Sigmoid colon (tissue), 7 donors: ENCODE measurements around the gene STYXL2. TPM values are rescaled to one million over a fixed set of nuclear protein-coding genes. Genes with fewer than 3 reads are reported as not detected.

Experiments
- DNase-seq: peaks from one replicate; pipeline ENCODE4 v3.0.0-alpha.2; 2019
- H3K27ac ChIP-seq, 4 donors: fragments of 200-600 bp; sonication (generic); one replicate each; pipeline ENCODE4 v1.5.1; 2016 to 2019; ENCODE audit warnings: mild to moderate bottlenecking in 1 of 4
- H3K27me3 ChIP-seq, 3 donors: fragments of 200-600 bp; sonication (generic); one replicate each; pipeline ENCODE4 v1.5.1; 2019; ENCODE audit warnings: mild to moderate bottlenecking in 1 of 3
- H3K36me3 ChIP-seq, 4 donors: fragments of 200-600 bp; sonication (generic); one replicate each; pipeline ENCODE4 v1.5.1; 2016 to 2019
- H3K4me1 ChIP-seq, 4 donors: fragments of 200-600 bp; sonication (generic); one replicate each; pipeline ENCODE4 v1.5.1; 2017 to 2019
- H3K4me3 ChIP-seq, 4 donors: fragments of 200-600 bp; sonication (generic); one replicate each; pipeline ENCODE4 v1.5.1; 2017 to 2019; ENCODE audit warnings: mild to moderate bottlenecking in 2 of 4, moderate library complexity in 1 of 4
- H3K9me3 ChIP-seq, 4 donors: fragments of 200-600 bp in 3 of 4; sonication (generic) in 3 of 4; one replicate each; pipeline versions ENCODE4 v1.5.1 to v1.6.1; 2013 to 2019
- CTCF ChIP-seq, 4 experiments: fragments of 450-650 bp in 3 of 4; fragments of 200-600 bp in 1 of 4; IDR thresholded peaks; one replicate each; pipeline ENCODE4 v1.5.1; 2016 to 2019; ENCODE audit warnings: antibody characterized with exemption in 4 of 4, mild to moderate bottlenecking in 3 of 4, moderate library complexity in 2 of 4
- EP300 ChIP-seq, 4 donors: sonication (generic); formaldehyde crosslinking; IDR thresholded peaks; one replicate each; pipeline ENCODE4 v1.6.1; 2017; ENCODE audit warnings: antibody characterized with exemption in 4 of 4
- POLR2A ChIP-seq, 2 donors: fragments of 450-650 bp; IDR thresholded peaks; one replicate each; pipeline ENCODE4 v1.6.1; 2016; ENCODE audit warnings: antibody characterized with exemption in 2 of 2, mild to moderate bottlenecking in 2 of 2, moderate library complexity in 2 of 2
- POLR2AphosphoS5 ChIP-seq, 4 donors: sonication (generic); formaldehyde crosslinking; IDR thresholded peaks; one replicate each; pipeline ENCODE4 v1.6.1; 2017; ENCODE audit warnings: antibody characterized with exemption in 4 of 4
- WGBS, 2 donors: extraction: QIAGEN DNeasy Blood & Tissue Kit; methylation state at CpG; one replicate each; pipeline ENCODE4 v1.1.7; 2013; 5-methylcytosine and 5-hydroxymethylcytosine counted together
- intact Hi-C: fragments of 100-400 bp; cut with DNase I; formaldehyde crosslinking; loops from one replicate; pipeline ENCODE4 v1.15.1; 2023
- polyA plus RNA-seq, 3 donors: library from polyadenylated mRNA; stranded (reverse); fragments of 200-250 nt; gene quantifications; one replicate each; pipeline ENCODE4 v1.2.3, GENCODE V29; 2013
- total RNA-seq, 4 donors: library from RNA; depleted of rRNA; stranded (reverse); fragments of >200 nt; gene quantifications; one replicate each; pipeline ENCODE4 v1.1.0, GENCODE V29; 2016
- donor health status: healthy with polysubstance abuse.
- donor health status: Bipolar disorder and iron deficiency.
- donor health status: healthy.

Gene STYXL2
- total and polyA plus RNA-seq, 7 donors: 0.01 to 0.23 (median 0.16) TPM; not detected in 4

GRCh38 chr1:167076136-167076710 is 17.7 kb upstream of the STYXL2 start:
- H3K4me1 ChIP-seq: no peaks in the 10 kb centered on the region
- TF ChIP-seq CTCF (IDR thresholded peaks at IDR 0.05) (no peak), POLR2A (IDR thresholded peaks at IDR 0.05) (no peak), EP300 (IDR thresholded peaks at IDR 0.05) (no peak), POLR2AphosphoS5 (IDR thresholded peaks at IDR 0.05) (no peak)
- 74 to 87% methylated on average over 8 of the region's 8 CpGs for WGBS, 2 donors

GRCh38 chr1:167077128-167077867 is 16.6 kb upstream of the STYXL2 start:
- TF ChIP-seq POLR2AphosphoS5 (IDR thresholded peaks at IDR 0.05): no peak
- no peak for TF ChIP-seq CTCF (IDR thresholded peaks at IDR 0.05)
- no peak for TF ChIP-seq EP300 (IDR thresholded peaks at IDR 0.05)
- TF ChIP-seq POLR2A (IDR thresholded peaks at IDR 0.05): no peak
- intact Hi-C loops: no loop called here
- H3K9me3 ChIP-seq: no peaks in the 10 kb centered on the region
- H3K4me1 ChIP-seq: no peaks in the 10 kb centered on the region
- 95 to 96% methylated on average over 3 of the region's 3 CpGs for WGBS, 2 donors
- no peak for DNase-seq
- H3K4me3 ChIP-seq: no peak overlapping the region
- H3K27me3 ChIP-seq: peaks cover 0 to 10% (median 0%) of the 10 kb centered on the region in 3 donors
- H3K27ac ChIP-seq: no peak overlapping the region
- H3K36me3 ChIP-seq: no peaks in the 10 kb centered on the region

More at GRCh38 chr1:167076136-167076710, 17.7 kb upstream of the STYXL2 start:
- intact Hi-C loops: no loop called here
- no peak overlapping the region for H3K27ac ChIP-seq
- no peak for DNase-seq
- H3K4me3 ChIP-seq: no peak overlapping the region
- no peaks in the 10 kb centered on the region for H3K36me3 ChIP-seq
- H3K27me3 ChIP-seq: peaks cover 0 to 9% (median 0%) of the 10 kb centered on the region in 3 donors
- H3K9me3 ChIP-seq: no peaks in the 10 kb centered on the region

GRCh38 chr1:167077868-167078210 is 16.0 kb upstream of the STYXL2 start:
- Histone ChIP-seq H3K4me3 (no peak overlapping the region), H3K27me3 (peaks cover 0 to 10% (median 0%) of the 10 kb centered on the region in 3 donors), H3K36me3 (no peaks in the 10 kb centered on the region), H3K4me1 (no peaks in the 10 kb centered on the region), H3K27ac (no peak overlapping the region), H3K9me3 (no peaks in the 10 kb centered on the region)
- DNase-seq: no peak
- intact Hi-C loops: no loop called here
- no peak for TF ChIP-seq POLR2AphosphoS5 (IDR thresholded peaks at IDR 0.05)
- no peak for TF ChIP-seq CTCF (IDR thresholded peaks at IDR 0.05)
- TF ChIP-seq POLR2A (IDR thresholded peaks at IDR 0.05): no peak
- TF ChIP-seq EP300 (IDR thresholded peaks at IDR 0.05): no peak

- DNase-seq: no peak
- Histone ChIP-seq H3K27me3 (peaks cover 0 to 10% (median 0%) of the 10 kb centered on the region in 3 donors), H3K9me3 (no peaks in the 10 kb centered on the region), H3K4me3 (no peak overlapping the region), H3K4me1 (no peaks in the 10 kb centered on the region), H3K36me3 (no peaks in the 10 kb centered on the region), H3K27ac (no peak overlapping the region)
- no peak for TF ChIP-seq POLR2AphosphoS5 (IDR thresholded peaks at IDR 0.05)
- TF ChIP-seq EP300 (IDR thresholded peaks at IDR 0.05): no peak
- TF ChIP-seq POLR2A (IDR thresholded peaks at IDR 0.05): no peak
- no peak for TF ChIP-seq CTCF (IDR thresholded peaks at IDR 0.05)
- WGBS, 2 donors: 45 to 80% methylated on average over 8 of the region's 8 CpGs
- intact Hi-C loops: no loop called here
Measured at GRCh38 chr1:167081594-167082156, 12.2 kb upstream of the STYXL2 start.
